Measurements from ENCODE around the gene HTRA2.

The HTRA2 gene

GRCh38 chr2:74566076-74566753 is 36.5 kb downstream of the HTRA2 start:
- DNase-seq, result no peak

GRCh38 chr2:74566754-74567085 is 37.0 kb downstream of the HTRA2 start:
- DNase-seq, result no peak

GRCh38 chr2:74567881-74568280 is 38.1 kb downstream of the HTRA2 start:
- no peak for DNase-seq

- no peak for DNase-seq
Observed at GRCh38 chr2:74569686-74570085, 40.0 kb downstream of the HTRA2 start.

GRCh38 chr2:74571058-74571457 is 41.3 kb downstream of the HTRA2 start:
- no peak for DNase-seq

DNA sequence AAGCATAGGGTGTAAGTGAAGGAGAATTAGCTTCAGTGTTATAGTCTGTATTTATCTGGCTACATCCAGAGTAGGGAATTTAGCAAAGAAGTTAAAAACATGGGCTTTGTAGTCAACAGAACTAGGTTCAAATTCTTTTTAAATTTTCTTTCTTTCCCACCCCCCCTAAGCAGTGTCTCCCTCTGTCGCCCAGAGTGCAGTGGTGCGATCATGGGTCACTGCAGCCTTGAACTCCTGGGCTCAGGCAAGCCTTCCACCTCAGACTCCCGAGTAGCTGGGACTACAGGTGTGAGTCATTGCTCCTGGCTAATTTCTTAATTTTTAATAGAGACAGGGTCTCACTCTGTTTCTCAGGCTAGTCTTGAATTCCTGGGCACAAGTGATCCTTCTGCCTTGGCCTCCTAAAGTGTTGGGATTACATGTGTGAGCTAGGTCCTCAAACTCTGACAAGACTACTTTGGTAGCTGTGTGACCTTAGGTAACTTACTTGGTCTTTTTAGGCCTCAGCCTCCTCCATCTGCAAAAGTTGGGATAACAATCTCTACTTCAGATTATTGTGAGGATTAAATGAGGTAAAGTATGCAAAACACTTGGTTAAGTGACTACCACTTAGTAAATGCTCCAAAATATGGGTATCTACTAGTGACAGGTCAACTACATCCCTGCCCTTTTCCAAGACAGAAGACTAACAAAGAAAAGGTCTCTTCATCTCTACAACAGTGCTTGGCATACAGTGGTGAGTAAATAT is 42.6 kb downstream of the HTRA2 start:
- no peak for DNase-seq

GRCh38 chr2:74573747-74574562 is 44.2 kb downstream of the HTRA2 start:
- no peak for DNase-seq

DNA sequence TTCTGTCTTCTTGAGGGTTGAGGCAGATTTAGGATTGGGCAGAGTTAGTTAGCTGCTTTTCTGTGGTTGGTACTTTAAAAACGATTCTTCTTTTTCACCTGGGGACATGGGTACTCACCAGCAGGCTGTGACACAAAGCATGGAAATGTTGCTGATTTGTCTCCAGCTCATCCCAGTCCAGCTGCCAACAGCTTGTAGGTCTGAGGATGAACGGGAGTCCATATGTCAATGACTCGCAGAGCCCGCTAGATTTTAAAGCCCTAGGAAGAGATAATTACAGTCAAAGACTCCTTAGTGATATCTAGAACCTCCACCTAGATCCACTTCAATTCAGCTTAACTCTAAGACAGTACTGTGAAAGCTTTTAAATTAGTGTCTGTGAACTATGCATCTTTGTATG is 45.6 kb downstream of the HTRA2 start:
- no peak for DNase-seq

DNA sequence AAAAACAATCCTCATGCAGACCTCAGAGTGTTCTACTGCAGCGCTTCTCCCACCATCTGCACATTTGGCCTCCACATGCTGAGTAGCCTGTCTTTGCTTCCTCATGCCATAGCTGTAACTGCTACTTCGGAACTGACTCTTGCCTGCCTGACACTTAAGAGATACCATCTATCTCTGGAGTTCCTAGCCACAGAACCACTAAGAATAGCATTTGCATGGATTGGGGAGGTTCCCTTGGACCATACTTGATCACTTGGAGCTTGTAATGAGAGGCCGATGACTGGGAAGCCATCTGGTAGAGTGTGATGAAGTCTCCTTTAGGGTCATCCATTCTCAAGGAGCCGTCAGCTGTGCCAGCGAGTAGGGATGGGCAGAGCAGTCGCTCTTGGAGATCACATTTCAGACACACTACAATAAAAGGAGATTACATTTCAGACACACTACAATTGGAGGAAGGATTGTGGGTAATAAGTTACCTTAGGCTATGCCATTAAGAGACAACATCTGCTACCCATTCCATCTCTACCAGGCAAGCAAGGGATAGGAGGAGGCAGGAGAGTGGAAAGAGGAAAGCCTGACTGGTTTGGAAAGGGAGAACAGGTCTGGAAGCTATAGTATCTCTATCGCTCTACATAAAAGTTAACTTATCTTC is 46.6 kb downstream of the HTRA2 start:
- DNase-seq, result no peak

- DNase-seq, result no peak
Observed at GRCh38 chr2:74576863-74577229, 47.1 kb downstream of the HTRA2 start.

GRCh38 chr2:74577448-74577847 is 47.7 kb downstream of the HTRA2 start:
- no peak for DNase-seq

DNA sequence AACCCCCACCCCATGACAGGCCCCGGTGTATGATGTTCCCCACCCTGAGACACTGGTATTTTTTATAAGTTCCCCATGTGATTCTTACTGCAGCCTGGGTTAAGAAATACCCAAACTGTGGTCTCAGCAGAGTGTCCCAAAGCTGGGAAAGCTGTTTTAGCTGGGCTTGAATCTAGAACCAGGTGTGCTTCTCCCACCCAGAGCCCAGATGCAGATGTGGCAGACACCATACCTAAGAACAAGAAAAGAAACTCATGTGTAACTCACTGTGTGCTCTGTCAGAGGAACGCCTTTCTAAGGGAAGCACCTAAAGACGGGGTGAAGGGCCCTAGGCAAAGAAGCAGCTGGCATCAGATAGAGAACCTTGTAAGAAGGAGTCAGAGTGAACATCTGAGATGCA is 48.7 kb downstream of the HTRA2 start:
- no peak for DNase-seq

DNA sequence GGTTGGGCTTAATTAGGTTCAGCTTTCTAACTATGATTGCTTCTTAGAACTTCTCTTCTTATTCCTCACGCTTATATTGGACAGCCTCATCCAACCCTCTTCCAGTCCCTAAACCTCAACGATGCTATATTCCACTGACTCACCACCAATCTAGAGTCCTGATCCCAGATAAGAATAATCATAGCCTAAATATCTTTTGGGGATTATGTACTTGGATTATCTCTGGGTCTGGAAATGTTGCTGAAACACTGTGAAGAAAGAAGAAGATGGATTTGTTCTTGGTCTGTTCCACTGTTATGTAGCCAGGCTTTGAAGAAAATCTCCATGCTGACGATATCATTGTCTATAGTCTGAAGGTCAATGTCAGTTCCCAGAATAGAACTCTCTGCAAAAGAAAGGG is 51.7 kb downstream of the HTRA2 start:
- DNase-seq, result no peak

GRCh38 chr2:74582184-74582583 is 52.5 kb downstream of the HTRA2 start:
- no peak for DNase-seq

Data from activated T-cell treated with anti-CD3 and anti-CD28 coated beads, Interleukin-2, amount 50 U/mL, for 1 hour (primary cell).